Epithelial cell of esophagus (primary cell): ENCODE measurements around the gene LACTBL1.

Source experiments
- DNase-seq: peaks from one replicate; pipeline ENCODE4 v3.0.0; 2010; ENCODE audit warnings: low read depth
- H3K4me3 ChIP-seq: 2 replicates; pipeline ENCODE4 v1.5.1; 2011; ENCODE audit warnings: mild to moderate bottlenecking, low read length, control low read depth
- TF ChIP-seq, protein P1 (sequence below): IDR thresholded peaks from 2 replicates; pipeline ENCODE4 v1.5.1; 2011; ENCODE audit warnings: low read depth, mild to moderate bottlenecking, low read length, control low read depth, inconsistent platforms; ENCODE audit not compliant: insufficient read depth; ENCODE audit errors: missing control alignments

The LACTBL1 gene

DNA sequence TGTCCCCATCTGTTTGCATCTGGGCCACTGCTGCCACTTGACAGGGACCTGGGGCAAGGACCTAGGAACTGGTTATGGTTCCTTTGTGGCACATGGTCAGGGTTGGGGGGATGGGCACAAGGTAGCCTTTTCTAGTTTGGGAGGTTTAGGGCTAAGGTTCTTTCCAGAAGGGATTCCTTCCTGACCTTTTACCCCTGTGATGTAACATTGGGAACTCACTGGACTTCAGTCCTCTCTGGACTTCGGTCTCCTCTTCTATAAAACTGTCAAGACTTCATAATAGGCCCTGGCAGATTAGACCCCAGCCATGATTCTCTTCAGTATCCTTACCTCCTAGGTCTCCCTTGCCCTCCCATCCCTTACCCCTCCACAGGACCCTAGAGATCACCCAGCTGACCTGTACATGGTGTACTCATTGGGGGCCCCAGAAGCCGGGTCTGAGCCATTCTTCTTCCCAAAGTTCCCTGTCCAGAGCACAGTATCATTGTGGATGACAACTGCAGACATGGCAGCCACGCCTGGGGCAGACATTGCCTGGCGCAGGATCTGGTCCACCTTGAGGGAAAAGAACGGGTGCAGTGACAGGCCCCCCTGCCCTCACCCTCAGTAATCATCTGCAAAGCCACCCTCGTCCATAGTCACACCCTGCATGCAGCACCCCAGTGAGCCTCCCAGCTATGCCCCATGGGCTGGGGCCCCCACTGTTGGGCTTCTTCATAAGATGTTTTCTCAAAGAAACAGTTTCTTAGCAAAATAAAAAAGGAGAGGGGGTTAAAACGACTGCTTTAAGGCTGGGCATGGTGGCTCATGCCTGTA is 12.9 kb downstream of the LACTBL1 start:
- H3K4me3 ChIP-seq: no peak overlapping the region
- DNase-seq: no peak
- TF ChIP-seq, protein P1, sequence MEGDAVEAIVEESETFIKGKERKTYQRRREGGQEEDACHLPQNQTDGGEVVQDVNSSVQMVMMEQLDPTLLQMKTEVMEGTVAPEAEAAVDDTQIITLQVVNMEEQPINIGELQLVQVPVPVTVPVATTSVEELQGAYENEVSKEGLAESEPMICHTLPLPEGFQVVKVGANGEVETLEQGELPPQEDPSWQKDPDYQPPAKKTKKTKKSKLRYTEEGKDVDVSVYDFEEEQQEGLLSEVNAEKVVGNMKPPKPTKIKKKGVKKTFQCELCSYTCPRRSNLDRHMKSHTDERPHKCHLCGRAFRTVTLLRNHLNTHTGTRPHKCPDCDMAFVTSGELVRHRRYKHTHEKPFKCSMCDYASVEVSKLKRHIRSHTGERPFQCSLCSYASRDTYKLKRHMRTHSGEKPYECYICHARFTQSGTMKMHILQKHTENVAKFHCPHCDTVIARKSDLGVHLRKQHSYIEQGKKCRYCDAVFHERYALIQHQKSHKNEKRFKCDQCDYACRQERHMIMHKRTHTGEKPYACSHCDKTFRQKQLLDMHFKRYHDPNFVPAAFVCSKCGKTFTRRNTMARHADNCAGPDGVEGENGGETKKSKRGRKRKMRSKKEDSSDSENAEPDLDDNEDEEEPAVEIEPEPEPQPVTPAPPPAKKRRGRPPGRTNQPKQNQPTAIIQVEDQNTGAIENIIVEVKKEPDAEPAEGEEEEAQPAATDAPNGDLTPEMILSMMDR: no peak

DNA sequence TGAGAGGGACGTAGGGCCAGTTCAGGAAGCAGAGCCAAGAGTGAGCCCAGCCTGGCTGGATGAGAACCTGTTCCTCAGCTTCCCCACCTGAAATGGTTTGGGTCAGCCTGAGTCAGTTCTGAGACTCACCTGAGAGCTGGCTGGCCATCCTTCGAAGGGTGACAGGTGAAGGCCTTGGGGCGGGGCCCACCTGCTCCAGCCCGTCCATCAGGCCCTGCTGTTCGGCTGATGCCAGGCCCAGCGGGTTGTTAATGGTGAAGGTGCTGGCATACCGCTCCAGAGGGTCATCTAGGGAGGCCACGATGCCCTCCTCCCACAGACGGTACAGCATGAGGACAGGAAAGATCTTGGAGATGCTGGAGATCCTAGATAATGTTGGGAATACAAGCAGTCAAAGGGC is 14.1 kb downstream of the LACTBL1 start:
- TF ChIP-seq, protein P1: no peak
- H3K4me3 ChIP-seq: no peak overlapping the region
- no peak for DNase-seq

DNA sequence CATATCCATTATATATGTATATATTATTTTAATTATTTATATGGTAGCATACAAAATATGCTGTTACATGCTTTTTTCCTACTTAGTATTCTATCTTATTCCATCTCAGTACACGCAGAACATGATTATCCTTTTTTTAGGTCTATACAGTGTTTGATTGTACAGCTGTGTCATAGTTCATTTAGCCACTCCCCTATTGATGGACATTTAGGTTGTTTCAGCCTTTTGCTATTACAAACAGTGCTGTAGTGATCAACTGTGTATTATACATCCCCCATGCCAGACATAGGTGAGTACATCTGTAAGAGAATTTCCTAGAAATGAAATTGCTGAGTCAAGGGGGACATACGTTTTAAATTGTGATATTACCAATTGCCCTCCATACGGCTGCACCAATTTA is 15.6 kb downstream of the LACTBL1 start:
- TF ChIP-seq, protein P1: no peak
- no peak overlapping the region for H3K4me3 ChIP-seq
- no peak for DNase-seq

DNA sequence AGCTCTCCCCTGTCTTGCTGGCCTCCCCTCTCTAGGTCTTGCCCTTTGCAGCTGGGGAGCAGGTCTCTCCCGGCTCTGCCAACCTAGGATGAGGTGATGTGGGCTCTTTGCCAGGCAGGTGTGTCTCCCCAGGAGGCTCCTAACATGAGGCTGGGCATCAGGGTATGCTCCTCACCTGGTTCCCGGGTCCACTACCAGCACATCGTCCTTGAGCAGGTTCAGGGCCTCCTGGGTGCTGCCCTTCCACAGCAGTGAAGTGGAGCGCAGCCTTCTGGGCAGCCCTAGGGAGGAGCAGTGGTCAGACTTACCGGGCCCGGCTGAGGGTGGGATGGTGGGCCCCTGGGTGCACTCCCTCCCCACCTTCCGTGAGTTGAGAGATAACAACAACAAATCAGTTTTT is 17.5 kb downstream of the LACTBL1 start:
- TF ChIP-seq, protein P1: no peak
- DNase-seq: no peak

GRCh38 chr1:22953740-22954141 is 18.9 kb downstream of the LACTBL1 start:
- DNase-seq: no peak
- no peak overlapping the region for H3K4me3 ChIP-seq
- TF ChIP-seq, protein P1: no peak

More for the DNA sequence above, 17.5 kb downstream of the LACTBL1 start:
- no peak overlapping the region for H3K4me3 ChIP-seq

DNA sequence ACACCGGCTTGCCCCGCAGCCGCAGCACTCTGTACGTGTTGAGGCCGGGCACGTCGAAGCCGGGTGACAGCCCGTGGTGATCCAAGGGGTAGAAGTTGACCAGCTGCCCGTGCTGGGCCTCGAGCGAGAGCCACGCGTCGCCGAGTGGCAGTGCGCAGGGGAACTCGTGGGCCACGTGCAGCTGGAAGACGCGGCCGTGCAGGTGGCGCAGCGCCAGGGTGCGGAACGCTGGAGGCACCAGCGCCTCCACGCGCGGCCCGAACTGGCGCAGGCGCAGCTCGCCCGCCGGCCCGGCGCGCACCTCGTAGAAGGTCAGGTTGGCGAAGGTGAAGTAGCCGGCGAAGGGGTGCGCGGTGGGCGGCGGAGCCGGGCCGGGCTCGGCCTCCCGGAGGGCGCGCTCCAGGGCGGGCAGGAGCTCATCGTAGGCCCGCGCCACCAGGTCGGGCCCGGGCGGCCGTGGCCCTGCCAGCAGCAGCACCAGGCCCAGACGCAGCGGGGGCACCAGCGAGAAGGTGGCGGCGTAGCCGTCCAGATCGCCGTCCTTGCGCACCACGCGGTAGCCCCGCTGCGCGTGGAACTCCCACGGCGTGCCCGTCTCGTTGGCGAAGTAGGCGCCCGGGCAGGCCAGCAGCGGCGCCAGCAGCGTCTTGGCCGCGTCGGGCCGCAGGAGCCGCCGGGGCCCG is 19.5 kb downstream of the LACTBL1 start:
- DNase-seq: no peak
- TF ChIP-seq, protein P1: no peak
- H3K4me3 ChIP-seq: no peak overlapping the region
